Measurements from ENCODE around the gene OR10A3.
"Not testable (repeated sequence)": the region's sequence is repeated elsewhere in the genome, so short reads cannot be mapped to it uniquely, and the experiment has no call there.

The OR10A3 gene

DNA sequence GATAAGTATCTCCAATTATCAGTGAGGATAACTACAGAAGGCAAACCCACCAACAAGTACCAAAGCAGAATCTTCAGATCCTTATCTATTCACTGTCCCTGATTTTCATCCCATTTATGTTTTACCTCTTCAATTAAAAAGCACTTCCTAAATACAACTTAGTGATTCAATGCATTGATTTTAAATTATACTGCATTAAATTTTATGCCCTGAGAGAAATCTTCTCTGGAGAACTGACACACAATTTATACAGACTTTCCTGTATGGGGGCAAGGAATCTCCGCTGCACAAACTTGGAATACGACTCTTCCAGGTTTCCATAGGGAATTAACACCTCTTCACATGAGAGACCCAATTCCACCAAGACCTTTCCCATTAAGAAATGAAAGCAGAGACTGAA lies at the start of gene OR10A3:
OR10A3 (minus strand) TSS at position 101 of the 400 bp plus-strand sequence. CDS start 2,188 bp downstream, outside the sequence.
- DNase-seq (ENCODE audit: low read depth), result no peak

- not testable (repeated sequence) for DNase-seq (ENCODE audit: low read depth)
Observed at GRCh38 chr11:7987560-7987883, 46.0 kb upstream of the OR10A3 start.

- peak; percentile 84 for DNase-seq (ENCODE audit: low read depth)
Observed at GRCh38 chr11:7986768-7987559, 45.5 kb upstream of the OR10A3 start, which contains the start of gene EIF3F. TSS of gene EIF3F (plus strand) at chr11:7987337. CDS start at chr11:7987353, 16 bp downstream.

GRCh38 chr11:7983832-7984590 lies 42.5 kb upstream of the OR10A3 start:
- DNase-seq (ENCODE audit: low read depth), result no peak

DNA sequence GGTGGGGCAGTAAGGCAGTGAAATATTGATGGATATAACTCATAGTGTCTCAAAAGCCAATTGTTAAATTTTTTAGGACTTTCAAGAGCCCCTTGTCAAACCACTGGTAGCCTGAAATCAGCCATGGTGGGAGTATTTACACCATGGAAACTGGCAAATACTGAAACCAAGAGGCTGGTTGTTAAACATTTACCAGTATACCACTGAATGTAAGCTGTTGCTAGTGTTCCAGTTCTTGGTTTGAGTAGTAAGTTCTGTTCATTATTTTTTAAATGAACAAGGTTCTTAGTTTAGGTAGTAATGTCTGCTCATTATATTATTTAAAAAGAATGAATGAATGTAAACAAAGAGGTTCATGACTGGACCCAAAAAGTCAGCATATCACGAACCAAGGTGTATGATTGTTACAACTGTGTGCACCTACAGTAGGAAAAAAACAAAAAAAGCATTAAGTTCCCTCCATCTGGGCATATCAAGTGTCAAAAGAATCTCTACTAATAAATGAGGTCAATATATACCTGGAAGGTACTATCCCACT lies 41.1 kb upstream of the OR10A3 start:
- no peak for DNase-seq (ENCODE audit: low read depth)

- no peak for DNase-seq (ENCODE audit: low read depth)
Observed at GRCh38 chr11:7981619-7982157, 40.2 kb upstream of the OR10A3 start.

- DNase-seq (ENCODE audit: low read depth), result no peak
Observed at GRCh38 chr11:7977232-7977917, 35.9 kb upstream of the OR10A3 start.

GRCh38 chr11:7974668-7975067 lies 33.2 kb upstream of the OR10A3 start:
- DNase-seq (ENCODE audit: low read depth), result no peak

GRCh38 chr11:7973011-7973410 lies 31.5 kb upstream of the OR10A3 start:
- no peak for DNase-seq (ENCODE audit: low read depth)

DNA sequence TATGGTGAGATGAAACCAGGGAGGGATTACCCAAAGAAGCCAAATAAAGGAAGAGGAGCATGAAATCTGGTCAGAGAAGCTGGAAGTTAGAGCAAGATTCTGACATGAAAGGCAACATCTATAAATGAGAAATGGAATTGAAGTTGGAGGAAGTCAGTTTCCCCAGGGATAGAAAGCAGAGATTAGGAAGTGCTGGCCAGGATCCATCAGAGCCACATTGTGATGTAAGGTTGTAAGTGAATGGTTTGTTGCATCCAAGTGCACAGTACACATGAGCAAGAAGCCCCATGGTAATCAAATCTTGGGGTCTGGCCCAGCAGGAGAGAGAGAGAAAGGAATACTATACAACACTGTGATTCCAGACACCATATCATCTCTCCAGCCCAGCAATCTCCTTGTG lies 30.3 kb upstream of the OR10A3 start:
- DNase-seq (ENCODE audit: low read depth), result no peak

GRCh38 chr11:7969756-7970646 lies 28.5 kb upstream of the OR10A3 start:
- no peak for DNase-seq (ENCODE audit: low read depth)

GRCh38 chr11:7968686-7969085 lies 27.2 kb upstream of the OR10A3 start:
- no peak for DNase-seq (ENCODE audit: low read depth)

DNA sequence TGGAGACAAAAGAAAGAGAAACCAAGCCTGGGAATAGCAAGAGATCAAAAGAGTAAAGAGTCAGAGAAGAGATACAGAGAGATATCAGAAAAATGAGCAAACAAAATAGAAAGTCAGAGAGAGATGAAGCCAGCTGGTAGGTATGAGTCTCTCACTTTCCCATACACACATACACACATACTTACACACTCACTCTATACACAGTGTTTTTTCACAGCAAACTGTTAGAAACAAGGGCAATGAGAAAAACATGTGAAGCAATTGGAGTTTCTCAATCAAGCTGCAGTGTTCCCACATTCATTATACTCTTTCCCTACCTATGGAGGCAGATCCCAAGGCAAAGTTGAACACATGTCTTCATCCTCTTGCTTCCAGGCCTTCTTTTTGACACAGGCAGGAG lies 26.3 kb upstream of the OR10A3 start:
- DNase-seq (ENCODE audit: low read depth), result no peak

DNA sequence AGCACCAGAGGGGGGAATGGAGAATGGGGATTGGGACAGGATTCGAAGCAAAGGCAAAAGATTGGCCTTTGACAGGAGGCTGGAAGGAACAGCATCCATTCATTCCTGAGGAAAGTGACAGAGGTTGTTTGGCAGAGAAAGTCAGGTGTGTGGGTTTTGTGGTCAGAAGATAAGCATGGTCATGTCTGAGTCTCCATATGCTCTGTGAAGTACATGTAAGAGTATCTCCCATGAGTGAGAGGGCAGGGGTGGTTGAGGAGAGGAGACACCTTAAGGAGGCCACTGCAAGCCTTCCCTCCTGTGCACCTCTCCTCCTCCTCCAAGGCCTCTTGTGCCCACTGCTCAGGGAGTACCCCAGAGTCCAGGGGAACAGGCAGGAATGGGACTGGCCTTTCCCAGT lies 25.6 kb upstream of the OR10A3 start:
- DNase-seq (ENCODE audit: low read depth), result no peak

GRCh38 chr11:7965386-7965785 lies 23.9 kb upstream of the OR10A3 start, which contains the start of gene NLRP10:
TSS of gene NLRP10 (minus strand) at chr11:7965447. CDS start at chr11:7963495, 1,952 bp downstream.
- DNase-seq (ENCODE audit: low read depth), result no peak

- no peak for DNase-seq (ENCODE audit: low read depth)
Observed at GRCh38 chr11:7964873-7965272, 23.4 kb upstream of the OR10A3 start.

- no peak for DNase-seq (ENCODE audit: low read depth)
Observed at GRCh38 chr11:7964261-7964660, 22.8 kb upstream of the OR10A3 start.

DNA sequence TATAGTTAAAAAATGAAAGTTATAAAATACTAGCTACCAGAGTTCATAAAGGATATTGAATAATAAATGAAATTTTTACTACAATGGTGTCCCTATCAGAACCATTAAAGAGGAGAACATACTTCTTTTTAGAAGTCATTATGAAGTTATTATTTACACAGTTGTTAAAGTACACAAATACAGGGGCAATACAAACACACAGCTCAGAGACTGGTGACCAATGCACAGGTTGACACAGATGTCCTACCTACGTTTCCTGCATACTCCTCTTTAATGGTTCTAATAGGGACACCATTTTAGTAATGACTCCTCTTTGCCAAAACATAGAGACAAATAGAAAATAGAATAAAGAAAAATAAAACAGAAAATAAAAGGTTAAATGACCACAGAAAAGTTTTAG lies 13.7 kb upstream of the OR10A3 start:
- DNase-seq (ENCODE audit: low read depth), result no peak

GRCh38 chr11:7949934-7950333 lies 8.4 kb upstream of the OR10A3 start:
- no peak for DNase-seq (ENCODE audit: low read depth)

- DNase-seq (ENCODE audit: low read depth), result no peak
Observed at GRCh38 chr11:7944123-7944522, 2.6 kb upstream of the OR10A3 start.

GRCh38 chr11:7941146-7941545 lies 362 bp downstream of the OR10A3 start:
- DNase-seq (ENCODE audit: low read depth), result no peak
